H1 (cell line): ENCODE measurements around the gene CXXC4. TPM values are rescaled to one million over a fixed set of nuclear protein-coding genes. Genes with fewer than 3 reads are reported as not detected.

ENCODE experiments used
- CTCF ChIA-PET: fragments of 300-600 bp; sonication (Branson Sonifier 250); formaldehyde crosslinking; loops from one replicate; lab custom pipeline; 2021; ENCODE audit not compliant: partially characterized antibody; lab: Charles Lee
- POLR2A ChIA-PET: fragments of 300-600 bp; sonication (Branson Sonifier 250); formaldehyde crosslinking; loops from one replicate; lab custom pipeline; 2021; ENCODE audit warnings: inconsistent platforms; ENCODE audit not compliant: partially characterized antibody; lab: Charles Lee
- DNase-seq, 2 experiments: peaks; one replicate each; pipeline versions ENCODE4 v3.0.0 to v3.0.0-alpha.2; 2010 to 2022; ENCODE audit warnings: low spot score in 2 of 2, low read depth in 1 of 2, mixed read lengths in 1 of 2
- FAIRE-seq: peaks from 2 replicates; lab custom pipeline; 2011; peaks lifted over from hg19 to GRCh38; lab: Jason Lieb, UNC
- H2AFZ ChIP-seq: 2 replicates; pipeline ENCODE4 v1.8.1; 2012; ENCODE audit warnings: low read length, inconsistent platforms
- H2AK5ac ChIP-seq: 2 replicates; pipeline ENCODE4 v1.6.1; 2013; ENCODE audit warnings: low read depth, low read length
- H2BK120ac ChIP-seq: replicated peaks from 2 replicates; pipeline ENCODE3; 2013; ENCODE audit warnings: low read depth, low read length, inconsistent platforms
- H2BK12ac ChIP-seq: 2 replicates; pipeline ENCODE4 v1.6.1; 2013; ENCODE audit warnings: low read depth, low read length
- H2BK15ac ChIP-seq: 2 replicates; pipeline ENCODE4 v1.6.1; 2013; ENCODE audit warnings: low read length
- H2BK20ac ChIP-seq: 2 replicates; pipeline ENCODE4 v1.6.1; 2013; ENCODE audit warnings: low read length
- H2BK5ac ChIP-seq: 2 replicates; pipeline ENCODE4 v1.6.1; 2013; ENCODE audit warnings: low read depth, low read length
- H3K14ac ChIP-seq: 2 replicates; pipeline ENCODE4 v1.6.1; 2013; ENCODE audit warnings: inconsistent platforms; ENCODE audit not compliant: insufficient read length
- H3K18ac ChIP-seq: 2 replicates; pipeline ENCODE4 v1.6.1; 2013; ENCODE audit warnings: low read length; ENCODE audit errors: extremely low read depth
- H3K23ac ChIP-seq: 2 replicates; pipeline ENCODE4 v1.6.1; 2013; ENCODE audit warnings: inconsistent platforms; ENCODE audit not compliant: insufficient read length
- H3K23me2 ChIP-seq: 2 replicates; pipeline ENCODE4 v1.6.1; 2013; ENCODE audit warnings: low read depth, low read length
- H3K27ac ChIP-seq: 2 replicates; pipeline ENCODE4 v1.6.1; 2011; ENCODE audit warnings: low read depth, low read length, inconsistent platforms
- H3K27me3 ChIP-seq, 4 experiments: replicated peaks in 1 of 4; 1 replicate in 1 of 4; 2 replicates in 3 of 4; pipeline versions ENCODE4 v1.6.1 to v1.8.1; 2011 to 2013; ENCODE audit warnings: low read length in 3 of 4, mild to moderate bottlenecking in 3 of 4, inconsistent platforms in 2 of 4, mixed read lengths in 2 of 4, moderate library complexity in 1 of 4; ENCODE audit not compliant: control insufficient read depth in 3 of 4, insufficient read depth in 3 of 4; ENCODE audit errors: extremely low read depth in 1 of 4
- H3K36me3 ChIP-seq, 4 experiments: 2 replicates each; pipeline versions ENCODE4 v1.6.1 to v1.8.1; 2011 to 2013; ENCODE audit warnings: mild to moderate bottlenecking in 4 of 4, low read length in 3 of 4, moderate library complexity in 2 of 4, control low read depth in 1 of 4, inconsistent platforms in 1 of 4; ENCODE audit not compliant: insufficient read depth in 4 of 4, control insufficient read depth in 2 of 4
- H3K4ac ChIP-seq: replicated peaks from 2 replicates; pipeline ENCODE3; 2013; ENCODE audit warnings: low read length, low read depth, mixed read lengths, inconsistent platforms; ENCODE audit not compliant: insufficient read length
- H3K4me1 ChIP-seq, 4 experiments: replicated peaks in 1 of 4; 1 replicate in 1 of 4; 2 replicates in 3 of 4; pipeline versions ENCODE4 v1.6.1 to v1.8.1; 2011 to 2013; ENCODE audit warnings: low read length in 3 of 4, inconsistent platforms in 2 of 4, mixed read lengths in 1 of 4; ENCODE audit not compliant: insufficient read depth in 4 of 4, control insufficient read depth in 3 of 4
- H3K4me2 ChIP-seq, 2 experiments: 2 replicates each; pipeline versions ENCODE4 v1.6.1 to v1.8.1; 2011 to 2013; ENCODE audit warnings: low read depth in 2 of 2, low read length in 2 of 2, control low read depth in 1 of 2, inconsistent platforms in 1 of 2, mild to moderate bottlenecking in 1 of 2; ENCODE audit not compliant: insufficient read depth in 1 of 2
- H3K4me3 ChIP-seq, 4 experiments: fragments of 200-600, 300-600 bp in 1 of 4; sonication (generic), shearing (Covaris generic), sonication (Bioruptor Twin) in 1 of 4; 2 replicates each; pipeline versions ENCODE4 v1.5.1 to v1.8.1; 2011 to 2016; ENCODE audit warnings: low read length in 4 of 4, low read depth in 3 of 4, control low read depth in 2 of 4, inconsistent platforms in 2 of 4, mild to moderate bottlenecking in 2 of 4, mixed read lengths in 1 of 4, moderate library complexity in 1 of 4; ENCODE audit not compliant: insufficient read depth in 2 of 4; ENCODE audit errors: extremely low read depth in 1 of 4
- H3K56ac ChIP-seq: replicated peaks from 2 replicates; pipeline ENCODE3; 2013; ENCODE audit warnings: low read depth, mild to moderate bottlenecking, mixed read lengths, low read length, inconsistent platforms; ENCODE audit not compliant: insufficient read length
- H3K79me1 ChIP-seq: 2 replicates; pipeline ENCODE4 v1.6.1; 2013; ENCODE audit warnings: low read depth, low read length, control low read depth
- H3K79me2 ChIP-seq, 2 experiments: 2 replicates each; pipeline versions ENCODE4 v1.6.1 to v1.8.1; 2012 to 2013; ENCODE audit warnings: low read length in 2 of 2, mild to moderate bottlenecking in 2 of 2, inconsistent platforms in 1 of 2; ENCODE audit not compliant: insufficient read depth in 2 of 2, control insufficient read depth in 1 of 2
- H3K9ac ChIP-seq, 4 experiments: replicated peaks in 1 of 4; 1 replicate in 1 of 4; 2 replicates in 3 of 4; pipeline versions ENCODE4 v1.6.1 to v1.8.1; 2011 to 2013; ENCODE audit warnings: low read depth in 3 of 4, low read length in 3 of 4, control low read depth in 2 of 4, mild to moderate bottlenecking in 2 of 4, moderate library complexity in 2 of 4, inconsistent platforms in 1 of 4; ENCODE audit errors: extremely low read depth in 1 of 4
- H3K9me3 ChIP-seq, 2 experiments: 2 replicates each; pipeline versions ENCODE4 v1.6.1 to v1.8.1; 2012 to 2013; ENCODE audit warnings: mild to moderate bottlenecking in 2 of 2, moderate library complexity in 2 of 2, control low read depth in 1 of 2, inconsistent platforms in 1 of 2, low read depth in 1 of 2, low read length in 1 of 2, mixed read lengths in 1 of 2; ENCODE audit not compliant: insufficient read depth in 2 of 2
- H4K20me1 ChIP-seq, 2 experiments: replicated peaks in 1 of 2; 2 replicates each; pipeline versions ENCODE3 to v1.8.1; 2011 to 2013; ENCODE audit warnings: inconsistent platforms in 2 of 2, low read length in 2 of 2, mild to moderate bottlenecking in 1 of 2; ENCODE audit not compliant: insufficient read depth in 2 of 2, control insufficient read depth in 1 of 2
- H4K5ac ChIP-seq: 2 replicates; pipeline ENCODE4 v1.6.1; 2013; ENCODE audit warnings: low read length, low read depth, mixed read lengths, inconsistent platforms; ENCODE audit not compliant: insufficient read length
- H4K8ac ChIP-seq: 2 replicates; pipeline ENCODE4 v1.8.0; 2013; ENCODE audit warnings: mild to moderate bottlenecking, moderate library complexity, low read length, inconsistent platforms; ENCODE audit not compliant: insufficient read depth; ENCODE audit errors: extremely low read depth
- H4K91ac ChIP-seq: replicated peaks from 2 replicates; pipeline ENCODE3; 2013; ENCODE audit warnings: low read length, mixed read lengths, inconsistent platforms; ENCODE audit not compliant: insufficient read length
- POLR2A ChIP-seq, 2 experiments: IDR thresholded peaks; 1 replicate in 1 of 2; 2 replicates in 1 of 2; pipeline ENCODE4 v1.6.1; 2011; ENCODE audit warnings: low read depth in 2 of 2, low read length in 2 of 2, mild to moderate bottlenecking in 2 of 2; ENCODE audit errors: control extremely low read depth in 1 of 2
- SP2 ChIP-seq: IDR thresholded peaks from 2 replicates; pipeline ENCODE4 v1.6.1; 2012; ENCODE audit warnings: mild to moderate bottlenecking, low read length, inconsistent platforms
- SP4 ChIP-seq: IDR thresholded peaks from 2 replicates; pipeline ENCODE4 v1.6.1; 2012; ENCODE audit warnings: low read length, inconsistent platforms
- TAF7 ChIP-seq: optimal IDR thresholded peaks from 2 replicates; pipeline ENCODE3; 2011; ENCODE audit warnings: low read depth, mild to moderate bottlenecking, inconsistent platforms, low read length, moderate library complexity, borderline replicate concordance
- TEAD4 ChIP-seq: IDR thresholded peaks from 2 replicates; pipeline ENCODE4 v1.6.1; 2012; ENCODE audit warnings: low read depth, low read length, inconsistent platforms, mixed read lengths
- WGBS, 2 experiments: shearing (Covaris generic) in 1 of 2; methylation state at CpG; one replicate each; pipeline versions ENCODE4 v1.1.6 to v1.1.7; 2013 to 2015; ENCODE audit warnings: low lambda C conversion rate in 2 of 2, mixed read lengths in 2 of 2, inconsistent platforms in 1 of 2, low coverage in 1 of 2, missing lambda C conversion rate in 1 of 2; ENCODE audit not compliant: insufficient replicate concordance in 2 of 2, insufficient coverage in 1 of 2, insufficient read length in 1 of 2; ENCODE audit errors: extremely low coverage in 1 of 2, missing lambda C conversion rate in 1 of 2; 5-methylcytosine and 5-hydroxymethylcytosine counted together
- polyA plus RNA-seq, 7 experiments: library from polyadenylated mRNA; depleted of rRNA in 3 of 7; stranded (reverse) in 5 of 7; unstranded in 2 of 7; fragments of >200 nt in 5 of 7; fragments of 200-250 nt in 2 of 7; gene quantifications; 1 replicate in 5 of 7; 2 replicates in 1 of 7; 4 replicates in 1 of 7; pipeline versions ENCODE4 v1.2.1 to v1.2.3, GENCODE V29; 2011 to 2013; ENCODE audit warnings: missing spikeins in 2 of 7, mixed read lengths in 2 of 7
- total RNA-seq: library from RNA; stranded (reverse); fragmentation: NEBNext Ultra II Directional; extraction: Animal tissue kit (Norgen Biotek cat#: 25700); gene quantifications from 2 replicates; pipeline ENCODE4 v1.2.1, GENCODE V29; 2021
- TF ChIP-seq, protein P1 (sequence below): IDR thresholded peaks from 2 replicates; pipeline ENCODE4 v1.6.1; 2012; ENCODE audit warnings: inconsistent platforms

The CXXC4 gene
- total and polyA plus RNA-seq, 2 of the 8 experiments (the other 6 are each of a cell fraction or from before 2014, with no cell fraction given): 1.3 to 1.8 TPM

- Histone ChIP-seq H3K36me3 (no peaks in the 10 kb centered on the region), H2BK120ac (no peak overlapping the region), H3K4me1 (no peaks in the 10 kb centered on the region), H2BK5ac (no peak overlapping the region), H3K14ac (no peak overlapping the region), H3K4me2 (no peak overlapping the region), H2AK5ac (no peak overlapping the region), H3K79me1 (no peaks in the 10 kb centered on the region), H3K4me3 (no peak overlapping the region), H3K23ac (no peak overlapping the region), H3K56ac (no peak overlapping the region), H4K8ac (no peak overlapping the region), H2BK20ac (no peak overlapping the region), H3K27me3 (no peaks in the 10 kb centered on the region), H4K91ac (no peak overlapping the region), H3K79me2 (no peaks in the 10 kb centered on the region), H3K4ac (no peak overlapping the region), H2BK12ac (no peak overlapping the region), H4K20me1 (no peaks in the 10 kb centered on the region), H3K23me2 (no peaks in the 10 kb centered on the region), H3K9ac (no peak overlapping the region), H3K9me3 (no peaks in the 10 kb centered on the region), H2AFZ (no peak overlapping the region), H3K27ac (no peak overlapping the region), H3K18ac (no peak overlapping the region), H2BK15ac (no peak overlapping the region), H4K5ac (no peak overlapping the region)
- ChIA-PET POLR2A (no interaction called here), CTCF (no interaction called here)
- FAIRE-seq: no peak
- no peak for DNase-seq
- WGBS, 2 experiments: 89% methylated on average over 1 of the region's 1 CpG; no CpG with 5 or more reads in 1 of the 2 experiments
- TF ChIP-seq POLR2A (IDR thresholded peaks at IDR 0.05; ENCODE audit: control extremely low read depth in 1 of 2, low read depth in 2 of 2, low read length in 2 of 2): no peak
- TF ChIP-seq, protein P1, sequence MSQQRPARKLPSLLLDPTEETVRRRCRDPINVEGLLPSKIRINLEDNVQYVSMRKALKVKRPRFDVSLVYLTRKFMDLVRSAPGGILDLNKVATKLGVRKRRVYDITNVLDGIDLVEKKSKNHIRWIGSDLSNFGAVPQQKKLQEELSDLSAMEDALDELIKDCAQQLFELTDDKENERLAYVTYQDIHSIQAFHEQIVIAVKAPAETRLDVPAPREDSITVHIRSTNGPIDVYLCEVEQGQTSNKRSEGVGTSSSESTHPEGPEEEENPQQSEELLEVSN: no peak
- TF ChIP-seq SP4: no peak
- no peak for TF ChIP-seq SP2
- no peak for TF ChIP-seq TAF7
- TF ChIP-seq TEAD4: no peak
Measured at GRCh38 chr4:104507112-104507511, 12.4 kb upstream of the CXXC4 start.
